GM21529 (cell line): Measurements from ENCODE around the gene TEKT5.
"Not testable (repeated sequence)": the region's sequence is repeated elsewhere in the genome, so short reads cannot be mapped to it uniquely, and the experiment has no call there.

Experiments used
- ATAC-seq: cut with Tn5 transposase; IDR thresholded peaks from one replicate; pipeline ENCODE4 v1.9.1; 2021; ENCODE audit not compliant: unreplicated experiment

The TEKT5 gene

DNA sequence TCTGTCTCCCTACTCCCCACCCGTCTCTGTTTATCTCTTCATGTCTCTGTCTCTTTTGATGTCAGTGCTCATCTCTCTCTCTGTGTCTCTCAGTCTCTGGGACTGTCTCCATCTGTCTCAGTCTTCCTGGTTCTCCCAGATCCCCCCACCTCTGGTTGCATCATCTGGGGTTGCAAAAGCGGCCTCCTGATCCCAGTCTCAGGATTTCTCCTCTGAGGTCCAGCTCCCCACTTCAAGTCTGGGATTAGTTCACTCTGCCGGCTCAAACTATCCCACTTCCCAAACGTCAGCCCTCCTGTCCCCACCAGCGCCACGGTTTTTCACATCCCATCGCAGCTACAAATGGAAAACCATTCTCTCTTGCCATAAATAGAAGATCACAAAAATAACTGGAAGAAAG is 9.0 kb downstream of the TEKT5 start:
- no peak for ATAC-seq

DNA sequence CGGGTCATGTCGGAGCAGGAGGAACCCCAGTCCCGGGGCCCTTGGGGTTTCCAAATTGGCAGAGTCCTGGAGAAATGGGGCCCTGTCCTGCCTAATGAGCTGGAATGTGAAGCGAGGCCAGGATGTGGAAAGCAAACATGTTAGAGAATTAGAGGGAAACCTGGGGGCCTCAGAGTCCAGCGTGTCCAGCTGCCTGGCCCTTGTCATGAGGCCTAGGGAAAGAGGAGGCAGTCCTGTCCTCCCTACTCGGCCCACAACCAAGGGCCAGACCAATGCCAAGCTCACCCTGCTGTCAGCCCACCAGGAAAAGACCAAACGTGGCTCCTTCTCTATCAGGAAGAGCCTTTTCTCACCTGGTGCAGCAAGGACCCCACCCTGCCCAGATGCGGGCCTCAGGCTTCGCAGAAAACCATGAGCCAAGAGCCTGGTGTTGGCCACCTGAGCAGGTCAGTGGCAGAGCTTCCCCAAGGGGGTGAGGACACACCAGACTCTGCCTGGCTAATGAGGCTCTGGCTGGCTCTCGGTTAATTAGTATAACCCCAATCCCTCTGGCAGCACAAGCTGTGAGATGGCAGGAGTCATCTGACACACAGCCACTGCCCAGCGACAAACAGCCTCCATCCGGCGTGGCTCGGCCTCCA is 10.1 kb downstream of the TEKT5 start:
- ATAC-seq, result no peak

- no peak for ATAC-seq
These were observed 11.6 kb downstream of the TEKT5 start for GRCh38 chr16:10683170-10683569.

- no peak for ATAC-seq
These were observed 12.1 kb downstream of the TEKT5 start for GRCh38 chr16:10682604-10683003.

DNA sequence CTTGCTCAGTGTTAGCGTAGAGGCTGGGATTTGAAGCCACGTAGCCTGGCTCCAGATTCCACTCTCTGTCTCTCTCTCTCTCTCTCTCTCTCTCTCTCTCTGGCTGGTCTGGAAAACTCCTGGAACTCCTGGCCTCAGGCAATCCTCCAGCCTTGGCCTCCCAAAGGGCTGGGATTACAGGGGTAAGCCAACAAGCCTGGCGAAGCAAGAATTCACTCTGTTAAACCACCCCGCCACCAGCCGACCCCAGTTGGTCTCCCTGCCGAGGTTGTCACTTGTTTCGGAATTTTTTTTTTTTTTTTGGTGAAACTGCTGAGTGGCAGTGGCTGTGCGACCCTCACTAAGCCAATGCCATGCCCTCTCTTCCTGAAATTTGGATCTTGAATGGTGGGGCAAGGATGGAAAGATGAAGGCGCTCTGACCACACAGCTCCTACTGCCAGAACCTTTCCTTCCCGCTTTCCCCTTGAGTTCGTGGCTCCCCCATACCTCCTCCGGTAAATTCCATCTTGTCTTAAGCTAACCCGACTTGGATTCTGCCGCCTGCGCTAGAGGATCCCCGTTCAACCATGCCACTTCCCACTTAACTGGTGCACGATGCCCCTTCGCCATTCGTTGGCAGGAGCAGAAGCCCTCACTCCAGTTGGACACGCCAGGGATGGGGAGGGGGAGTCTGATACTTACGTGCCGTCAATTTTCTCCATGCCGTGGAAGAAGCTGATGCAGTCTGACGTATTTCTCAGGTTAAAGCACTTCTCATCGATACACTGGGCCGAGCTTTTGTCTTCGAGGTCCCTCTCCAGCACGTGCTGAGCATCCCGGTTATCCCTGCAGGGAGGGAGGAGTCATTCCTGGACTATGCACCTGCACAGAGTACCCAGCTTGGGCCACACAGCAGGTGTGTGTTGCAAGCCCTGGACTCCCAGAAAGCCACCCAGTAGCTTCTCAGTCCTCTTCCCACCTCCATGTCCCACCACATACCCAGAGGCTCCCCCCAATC is 13.1 kb downstream of the TEKT5 start:
- no peak for ATAC-seq

GRCh38 chr16:10679921-10680320 is 14.8 kb downstream of the TEKT5 start:
- no peak for ATAC-seq

- ATAC-seq, result not testable (repeated sequence)
These were observed 15.3 kb downstream of the TEKT5 start for GRCh38 chr16:10679441-10679840.

DNA sequence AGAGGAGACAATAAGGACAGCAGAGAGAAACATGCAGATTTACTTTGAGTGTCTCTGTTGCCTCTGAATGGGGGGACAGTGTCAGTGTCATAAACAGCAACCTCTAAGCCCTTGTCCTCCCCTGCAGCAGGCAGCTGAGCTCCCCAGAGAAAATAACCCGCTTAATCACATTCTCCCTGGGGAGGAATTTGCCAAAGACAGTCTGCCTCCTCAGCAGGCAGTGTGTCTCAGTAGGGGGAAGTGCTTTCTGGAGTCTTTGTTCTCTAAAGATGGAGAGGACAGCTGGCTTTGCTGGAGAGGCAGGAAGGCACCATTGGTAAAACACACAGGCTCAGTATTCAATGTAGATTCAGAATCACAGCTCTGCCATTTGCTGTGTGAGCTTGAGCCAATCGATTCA is 16.1 kb downstream of the TEKT5 start:
- no peak for ATAC-seq

- no peak for ATAC-seq
These were observed 18.4 kb downstream of the TEKT5 start for GRCh38 chr16:10676284-10676683.

GRCh38 chr16:10675861-10676260 is 18.9 kb downstream of the TEKT5 start:
- no peak for ATAC-seq

GRCh38 chr16:10675216-10675615 is 19.5 kb downstream of the TEKT5 start:
- ATAC-seq, result no peak

- ATAC-seq, result no peak
These were observed 23.0 kb downstream of the TEKT5 start for GRCh38 chr16:10671729-10672128.

DNA sequence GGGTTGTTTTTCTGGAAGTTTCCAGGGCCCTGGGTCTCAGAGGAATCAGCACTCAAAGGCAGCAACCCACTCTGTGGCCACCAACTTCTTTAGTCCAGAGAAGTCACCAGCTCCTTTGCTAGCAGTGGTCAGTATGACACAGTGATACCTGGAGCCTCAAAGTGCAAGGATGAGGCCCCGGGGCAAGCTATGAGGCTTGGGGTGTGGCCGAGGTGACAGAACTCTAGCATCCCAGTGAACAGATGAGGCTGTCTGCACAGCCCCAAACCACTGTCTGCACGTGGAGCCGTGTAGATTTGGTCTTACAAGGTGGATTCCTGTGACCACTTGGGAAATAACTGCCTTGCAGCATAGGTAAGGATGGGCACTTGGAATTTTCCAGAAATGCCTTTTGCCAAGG is 24.9 kb downstream of the TEKT5 start:
- no peak for ATAC-seq

- ATAC-seq, result no peak
These were observed 26.2 kb downstream of the TEKT5 start for GRCh38 chr16:10668322-10669045.

GRCh38 chr16:10667239-10667638 is 27.5 kb downstream of the TEKT5 start:
- no peak for ATAC-seq

GRCh38 chr16:10666291-10666690 is 28.4 kb downstream of the TEKT5 start:
- no peak for ATAC-seq

DNA sequence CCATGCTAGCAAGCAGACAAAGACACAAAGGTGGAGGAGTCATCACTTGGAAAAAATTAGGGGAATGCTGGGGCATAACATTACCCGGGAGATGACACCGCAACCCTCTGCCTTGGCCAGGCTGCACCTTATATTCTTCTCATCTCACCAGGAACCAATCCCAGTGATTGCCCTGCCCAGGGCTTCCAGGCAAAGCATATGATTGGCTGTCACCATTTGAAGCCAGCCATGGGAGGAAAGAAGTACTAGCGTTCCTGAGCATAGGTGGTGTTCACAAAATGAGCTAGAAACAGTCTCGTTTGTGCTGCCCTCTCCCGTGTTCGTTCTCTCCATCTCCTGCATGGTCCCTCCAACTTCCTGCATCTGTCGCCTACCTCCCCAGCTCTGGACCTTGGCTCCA is 29.6 kb downstream of the TEKT5 start:
- ATAC-seq, result no peak

DNA sequence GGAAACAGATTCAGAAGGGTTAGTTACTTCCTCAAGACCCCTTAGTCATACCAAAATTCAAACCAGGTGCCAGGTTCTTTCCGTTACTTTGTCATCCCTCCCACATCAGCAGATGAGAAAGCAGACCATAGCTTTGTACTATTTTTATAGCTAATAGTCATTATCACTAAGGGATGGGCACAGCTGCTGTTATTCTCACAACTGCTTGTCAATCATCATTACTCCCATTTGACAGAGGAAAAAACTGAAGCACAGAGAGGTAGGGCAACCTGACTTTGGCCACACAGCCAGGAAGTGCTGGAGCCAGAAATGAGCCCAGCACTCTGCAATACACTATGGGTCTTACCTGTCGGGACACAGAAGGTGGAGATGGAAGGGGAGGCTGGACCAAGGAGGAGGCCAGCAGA is 30.0 kb downstream of the TEKT5 start:
- no peak for ATAC-seq

GRCh38 chr16:10663744-10664143 is 31.0 kb downstream of the TEKT5 start:
- no peak for ATAC-seq

- ATAC-seq, result no peak
These were observed 31.6 kb downstream of the TEKT5 start for GRCh38 chr16:10663146-10663545.

DNA sequence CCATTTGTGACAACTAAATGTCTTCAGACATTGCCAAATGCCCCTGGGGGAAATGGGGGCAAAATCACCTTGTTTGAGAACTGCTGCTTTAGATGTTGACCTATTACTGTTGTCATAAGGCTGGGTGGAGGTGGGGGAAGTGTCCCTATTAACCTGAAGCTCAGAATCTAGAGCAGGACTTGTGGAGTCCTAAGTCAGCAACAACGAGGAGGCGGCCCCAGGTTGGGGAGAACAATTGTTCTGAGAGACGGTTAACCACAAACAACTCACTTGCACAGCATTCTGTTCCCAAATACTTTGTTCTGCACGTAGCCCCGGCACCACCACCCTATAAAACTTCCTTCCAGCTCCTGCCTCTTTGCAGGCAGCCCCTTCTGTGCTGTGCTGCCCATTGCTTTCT is 32.5 kb downstream of the TEKT5 start:
- no peak for ATAC-seq

- no peak for ATAC-seq
These were observed 33.0 kb downstream of the TEKT5 start for GRCh38 chr16:10661737-10662136.
